TTC549 (cell line): ENCODE results near the gene CNTFR.
"Not testable (repeated sequence)": the region's sequence is repeated elsewhere in the genome, so short reads cannot be mapped to it uniquely, and the experiment has no call there.

Experiments used
- FAIRE-seq: peaks from 2 replicates; lab custom pipeline; 2012; peaks lifted over from hg19 to GRCh38; lab: Jason Lieb, UNC

Gene CNTFR, protein sequence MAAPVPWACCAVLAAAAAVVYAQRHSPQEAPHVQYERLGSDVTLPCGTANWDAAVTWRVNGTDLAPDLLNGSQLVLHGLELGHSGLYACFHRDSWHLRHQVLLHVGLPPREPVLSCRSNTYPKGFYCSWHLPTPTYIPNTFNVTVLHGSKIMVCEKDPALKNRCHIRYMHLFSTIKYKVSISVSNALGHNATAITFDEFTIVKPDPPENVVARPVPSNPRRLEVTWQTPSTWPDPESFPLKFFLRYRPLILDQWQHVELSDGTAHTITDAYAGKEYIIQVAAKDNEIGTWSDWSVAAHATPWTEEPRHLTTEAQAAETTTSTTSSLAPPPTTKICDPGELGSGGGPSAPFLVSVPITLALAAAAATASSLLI

DNA sequence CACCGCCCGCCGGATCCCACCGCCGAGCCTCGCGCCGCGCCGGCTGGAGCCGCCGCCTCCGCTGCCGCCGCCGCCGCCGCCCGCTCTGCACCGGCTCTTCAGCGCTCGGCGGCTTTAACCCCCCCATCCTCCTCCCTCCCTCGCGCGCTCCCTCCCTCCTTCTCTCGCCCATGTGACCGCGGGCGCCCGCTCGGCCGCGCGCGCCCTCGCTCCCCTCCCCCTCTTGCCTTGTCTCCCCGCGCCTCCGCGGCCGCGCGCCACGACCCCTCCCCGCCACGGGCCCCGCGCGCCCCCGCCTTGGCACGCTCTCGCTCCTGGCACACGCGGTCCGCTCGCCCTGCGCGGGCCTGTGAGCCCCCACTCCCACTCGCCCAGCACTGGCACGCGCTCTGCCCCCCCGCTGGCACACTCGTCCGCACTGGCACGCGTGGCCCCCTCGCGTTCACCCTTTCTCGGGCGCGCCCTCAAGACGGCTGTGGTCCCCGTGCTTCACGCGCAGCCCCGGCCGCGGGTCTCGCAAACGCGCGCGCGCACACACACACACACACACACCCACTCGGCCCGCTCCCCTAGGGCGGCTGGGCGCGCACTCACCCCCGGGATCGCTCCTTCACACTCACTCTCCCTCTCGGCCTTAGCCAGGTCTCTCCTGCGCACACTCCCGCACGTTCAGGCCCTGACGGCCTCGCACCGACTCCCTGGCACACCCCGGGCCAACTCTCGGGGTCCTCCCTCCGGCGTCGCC is at the start of gene CNTFR:
TSS of gene CNTFR (minus strand) at position 89 of the 745 bp plus-strand sequence. CDS start 20,743 bp downstream, outside the sequence.
- FAIRE-seq: no peak

DNA sequence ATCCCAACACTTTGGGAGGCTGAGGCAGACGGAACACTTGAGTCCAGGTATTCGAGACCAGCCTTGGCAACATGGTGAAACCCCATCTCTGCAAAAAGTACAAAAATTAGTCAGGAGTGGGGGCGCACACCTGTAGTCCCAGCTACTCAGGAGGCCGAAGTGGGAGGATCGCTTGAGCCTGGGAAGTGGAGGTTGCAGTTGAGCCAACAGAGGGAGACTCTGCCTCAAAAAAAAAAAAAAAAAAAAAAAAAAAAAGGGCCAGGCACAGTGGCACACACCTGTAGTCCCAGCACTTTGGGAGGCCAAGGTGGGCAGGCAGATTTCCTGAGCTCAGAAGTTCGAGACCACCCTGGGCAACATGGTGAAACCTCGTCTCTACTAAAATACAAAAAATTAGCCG is 49.8 kb upstream of the CNTFR start:
- not testable (repeated sequence) for FAIRE-seq

DNA sequence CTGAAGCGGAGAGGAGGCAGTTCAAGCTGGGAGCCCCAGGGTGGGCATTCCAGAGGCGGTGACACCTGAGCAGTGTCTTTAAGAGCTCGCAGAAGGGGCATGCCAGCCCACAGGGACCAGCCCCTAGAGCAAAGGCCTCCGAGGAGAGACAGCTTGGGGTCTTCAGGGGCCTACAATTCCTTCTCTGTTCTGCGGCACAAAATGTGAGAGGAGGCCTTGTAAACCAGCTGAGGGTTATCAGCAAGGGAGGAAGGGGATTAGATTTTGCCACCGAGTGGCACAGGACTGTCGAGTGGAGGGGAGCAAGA is 48.6 kb upstream of the CNTFR start:
- no peak for FAIRE-seq

DNA sequence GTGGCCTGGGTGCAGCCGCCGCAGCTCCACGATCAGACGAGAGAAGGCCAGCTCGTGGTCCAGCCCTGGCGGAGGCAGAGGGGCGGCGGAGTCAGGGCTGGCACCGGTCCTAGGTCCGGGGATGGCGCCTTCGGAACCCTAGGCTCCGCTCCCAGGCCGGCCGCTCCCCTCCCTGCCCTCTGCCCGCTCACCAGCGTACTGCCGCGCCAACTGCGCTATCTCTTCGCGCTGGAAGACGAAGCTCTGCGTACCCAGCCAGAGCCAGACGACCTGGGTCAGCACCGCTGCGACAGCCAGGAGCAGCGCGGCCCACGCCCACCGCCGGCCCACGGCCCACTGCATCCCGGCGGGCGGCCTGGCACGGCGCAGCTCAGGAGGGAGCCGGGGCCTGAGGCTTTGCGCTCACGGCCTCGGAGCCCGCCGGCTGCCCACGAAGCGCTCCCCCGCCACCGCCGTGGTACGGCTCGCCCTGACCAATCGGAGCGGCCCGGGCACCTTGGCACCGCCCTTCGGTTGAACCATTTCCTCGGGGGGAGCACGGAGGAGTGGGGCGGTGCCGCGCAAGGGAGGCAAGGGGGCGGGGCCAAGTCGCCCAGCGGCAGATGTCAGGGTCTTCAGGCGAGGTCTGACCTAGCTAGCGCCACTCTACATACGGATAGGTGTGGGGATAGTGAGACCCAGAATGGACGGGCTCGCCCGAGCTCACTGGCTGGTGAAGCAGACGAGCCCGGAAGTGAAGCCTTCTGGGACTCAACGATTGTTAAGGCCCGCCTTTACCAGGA is 48.0 kb upstream of the CNTFR start, which contains the start of gene SIGMAR1:
TSS of gene SIGMAR1 (minus strand) at position 432 of the 782 bp plus-strand sequence. CDS start at position 342, 90 bp downstream.
- FAIRE-seq: no peak

DNA sequence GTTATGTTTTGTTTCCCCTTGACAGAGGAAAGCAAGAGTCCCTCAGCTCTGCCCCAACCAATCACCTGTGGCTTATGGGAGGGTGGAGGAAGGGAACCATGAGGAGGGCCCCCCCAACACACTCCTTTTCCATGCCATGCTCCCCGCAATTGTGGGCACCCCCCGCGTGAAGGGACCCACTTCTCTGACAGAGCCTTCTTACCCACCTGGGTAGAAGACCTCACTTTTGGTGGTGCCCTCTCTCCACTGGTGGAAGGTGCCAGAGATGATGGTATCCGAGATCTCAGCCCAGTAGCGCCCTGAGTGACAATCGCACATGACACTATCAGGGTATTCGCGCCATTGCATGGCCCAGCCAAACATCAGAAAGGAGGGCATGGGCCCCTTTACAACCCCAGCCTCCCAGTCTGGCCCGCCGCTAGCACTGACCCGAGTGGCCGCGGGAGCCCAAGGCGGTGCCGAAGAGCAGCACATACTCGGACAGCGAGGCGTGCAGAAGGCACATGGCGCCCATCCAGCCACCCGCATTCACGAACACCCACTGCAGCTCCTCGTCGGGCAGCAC is 47.3 kb upstream of the CNTFR start:
- FAIRE-seq: no peak

DNA sequence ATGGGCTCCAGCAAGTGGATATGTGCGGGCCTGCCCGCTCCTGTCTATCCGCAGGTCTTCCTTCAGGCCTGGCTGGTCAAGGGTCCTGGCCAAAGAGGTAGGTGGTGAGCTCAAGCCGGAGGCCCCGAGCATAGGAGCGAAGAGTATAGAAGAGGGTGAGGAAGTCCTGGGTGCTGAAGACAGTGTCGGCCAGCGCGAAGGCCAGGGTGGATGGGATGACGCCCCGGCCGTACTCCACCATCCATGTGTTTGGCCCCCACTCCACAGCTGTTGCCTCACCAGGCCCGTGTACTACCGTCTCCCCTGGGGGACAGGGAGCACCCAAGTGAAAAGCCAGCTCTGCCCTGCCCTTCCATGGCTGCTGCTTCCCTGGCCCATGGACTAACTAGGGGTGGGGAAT is 46.0 kb upstream of the CNTFR start:
- FAIRE-seq: no peak

DNA sequence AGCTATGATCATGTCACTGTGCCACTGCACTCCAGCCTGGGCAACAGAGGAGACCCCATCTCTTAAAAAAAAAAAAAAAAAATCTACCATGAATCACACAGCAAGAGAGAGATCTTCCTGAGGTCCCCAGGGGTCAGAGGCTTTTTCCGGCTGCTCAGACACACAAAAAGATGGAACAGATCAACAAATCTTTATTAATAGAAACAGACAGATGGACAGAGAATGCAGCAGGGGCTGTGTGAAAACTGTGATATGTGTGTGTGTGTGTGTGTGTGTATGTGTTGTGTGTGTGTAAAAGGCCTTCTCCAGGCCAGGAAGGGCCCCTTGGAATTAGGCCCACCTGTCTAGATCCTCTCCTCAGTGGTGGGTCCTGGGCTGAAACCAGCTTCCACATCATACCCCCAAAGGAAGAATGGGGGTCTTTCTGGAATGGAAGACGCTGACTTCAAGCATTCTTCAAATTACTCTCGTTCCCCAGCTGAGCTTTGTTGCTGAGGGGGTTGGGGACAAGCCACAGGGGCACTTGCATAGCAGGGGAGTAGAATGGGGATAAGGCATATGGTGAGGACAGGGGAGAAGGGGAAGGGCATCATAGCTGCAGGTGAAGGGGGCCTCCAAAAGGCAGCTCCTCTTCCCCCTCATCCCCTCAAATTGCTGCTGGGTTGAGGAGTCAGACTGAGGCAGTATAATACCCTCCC is 45.2 kb upstream of the CNTFR start:
- no peak for FAIRE-seq

DNA sequence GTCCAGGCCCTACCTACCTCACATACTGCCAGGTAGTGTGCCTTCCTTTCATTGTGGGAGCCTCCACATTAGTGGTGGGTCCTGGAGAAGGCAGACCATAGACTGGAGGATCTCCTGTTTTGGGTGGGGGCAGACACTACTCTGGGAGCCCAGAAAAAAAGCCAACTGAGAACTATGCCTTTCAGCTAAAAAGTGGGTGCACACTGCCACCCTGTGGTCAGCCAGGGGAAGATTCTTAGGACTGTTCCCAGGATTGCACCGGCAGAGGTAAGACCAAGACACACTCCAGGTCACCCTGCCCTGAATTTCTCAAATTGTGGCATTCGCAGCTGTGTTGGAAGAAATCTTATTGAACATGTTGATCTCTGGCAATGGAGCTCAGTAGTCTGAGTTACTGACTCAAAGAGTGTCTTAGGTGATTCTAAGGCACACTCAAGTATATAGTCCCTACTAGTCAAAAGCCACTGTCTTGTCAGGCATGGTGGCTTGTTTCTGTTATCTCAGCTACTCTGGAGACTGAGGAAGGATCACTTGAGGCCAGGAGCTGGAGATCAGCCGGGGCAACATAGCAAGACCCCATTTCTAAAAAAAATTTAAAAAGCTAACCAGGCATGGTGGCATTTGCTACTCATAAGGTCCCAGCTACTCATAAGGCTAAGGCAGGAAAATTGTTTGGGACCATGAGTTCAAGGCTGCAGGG is 44.5 kb upstream of the CNTFR start:
- FAIRE-seq: peak; percentile 38

DNA sequence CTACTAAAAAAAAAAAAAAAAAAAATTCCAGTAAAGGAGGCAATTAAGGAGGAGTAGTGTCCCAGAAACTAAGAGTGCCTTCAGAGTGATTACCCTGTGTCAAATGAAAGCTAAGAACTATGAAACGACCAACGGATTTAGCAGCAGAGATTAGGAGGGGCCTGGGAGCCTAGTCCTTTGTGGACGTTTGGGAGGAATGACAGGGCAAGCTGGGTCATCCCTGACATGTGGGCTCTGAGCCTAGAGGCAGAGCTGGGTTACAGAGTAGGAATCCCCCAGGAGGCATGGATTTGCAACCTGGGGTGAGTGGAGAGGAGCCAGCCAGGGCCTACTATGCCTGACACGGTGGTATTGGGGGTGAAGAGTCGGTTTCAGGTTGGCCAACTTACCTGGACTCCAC is 43.6 kb upstream of the CNTFR start:
- no peak for FAIRE-seq

DNA sequence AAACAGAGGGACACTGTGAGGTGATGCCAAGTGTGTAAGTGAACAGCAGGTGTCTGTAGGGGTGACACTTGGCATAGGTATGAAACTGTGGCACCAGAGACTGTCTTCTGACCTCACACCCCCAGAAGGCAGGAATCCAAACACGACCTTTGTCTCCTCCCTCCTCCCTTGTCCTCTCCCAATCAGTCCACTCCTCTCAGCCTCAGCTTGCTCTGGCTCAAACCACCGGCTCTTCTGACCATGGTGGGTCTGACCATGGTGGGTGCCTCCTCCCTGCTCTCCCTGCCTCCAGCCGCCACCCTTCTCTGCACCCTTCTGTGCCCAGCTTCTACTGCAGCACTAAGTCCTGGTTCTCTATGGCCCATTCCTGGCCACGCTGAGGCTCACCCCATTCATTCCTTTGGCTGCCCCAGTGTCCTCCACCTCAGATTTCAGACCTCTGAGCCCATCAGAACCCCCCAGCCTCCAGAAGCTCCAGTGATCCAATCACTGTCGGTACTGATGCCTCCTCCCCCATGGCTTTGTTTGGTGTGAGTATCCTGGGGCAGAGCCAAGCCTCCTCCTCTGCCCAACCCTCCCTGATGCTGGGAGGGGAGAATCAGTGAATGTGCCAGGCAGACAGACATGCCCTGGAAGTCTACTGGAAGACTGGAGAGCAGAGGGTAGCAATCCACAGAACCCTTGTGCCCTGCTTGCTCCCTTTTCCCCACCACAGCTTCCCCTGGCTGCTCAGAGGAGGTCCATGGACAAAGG is 41.1 kb upstream of the CNTFR start:
- FAIRE-seq: no peak

DNA sequence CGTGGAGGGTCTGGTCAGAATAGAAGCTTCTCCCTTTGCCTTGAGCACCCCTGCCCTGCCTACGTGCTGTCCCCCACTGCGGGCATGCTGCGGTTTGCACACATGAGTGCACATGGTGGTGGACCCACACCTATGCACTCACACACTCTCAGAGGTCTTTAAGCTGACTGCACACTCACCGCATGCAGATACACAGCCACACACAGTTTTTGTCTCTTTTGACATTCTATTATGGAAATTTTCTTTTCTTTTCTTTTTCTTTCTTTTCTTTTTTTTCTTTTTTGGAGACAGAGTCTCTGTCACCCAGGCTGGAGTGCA is 39.9 kb upstream of the CNTFR start:
- FAIRE-seq: no peak

DNA sequence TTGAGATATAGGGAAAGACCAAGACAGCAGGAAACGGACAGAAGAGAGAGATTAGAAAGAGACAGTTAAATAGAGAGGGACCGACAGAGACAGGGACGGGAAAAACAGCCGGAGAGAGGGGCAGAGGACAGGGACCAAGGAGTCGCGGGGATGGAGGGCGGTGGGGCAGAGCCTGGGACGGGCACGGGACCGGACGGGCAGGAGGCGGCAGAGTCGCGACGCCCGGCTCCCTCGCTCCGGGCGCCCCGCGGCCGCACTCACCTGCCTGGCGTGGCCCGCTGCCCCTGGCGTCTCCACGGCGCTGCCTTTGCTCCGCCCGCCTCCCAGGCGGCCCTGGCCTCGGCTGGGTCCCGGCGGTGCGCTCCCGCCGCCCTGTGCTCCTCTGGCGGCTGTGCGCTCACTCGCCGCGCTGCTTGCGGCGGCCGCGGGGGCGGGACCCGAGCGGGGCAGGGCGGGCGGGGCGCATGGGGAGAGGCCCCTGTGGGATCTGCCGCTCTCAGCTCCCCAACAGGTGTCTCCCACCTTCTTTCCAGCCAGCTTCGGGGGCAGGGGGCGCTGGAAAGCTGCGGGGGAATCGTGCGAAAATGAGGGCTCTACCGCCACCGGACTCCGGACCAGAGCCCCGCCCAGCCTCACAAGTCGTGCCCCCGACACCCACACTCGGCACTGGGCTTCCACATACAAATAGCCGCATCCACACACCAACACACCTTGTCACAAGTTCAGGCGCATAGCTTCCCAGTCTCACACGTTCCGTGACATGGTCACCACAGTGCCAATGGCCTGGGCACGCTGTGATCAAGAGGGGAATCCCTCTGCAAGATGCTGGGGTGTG is 39.3 kb upstream of the CNTFR start, which contains the start of gene ARID3C:
TSS of gene ARID3C (minus strand) at position 411 of the 835 bp plus-strand sequence. CDS start 1,052 bp downstream, outside the sequence.
- no peak for FAIRE-seq

DNA sequence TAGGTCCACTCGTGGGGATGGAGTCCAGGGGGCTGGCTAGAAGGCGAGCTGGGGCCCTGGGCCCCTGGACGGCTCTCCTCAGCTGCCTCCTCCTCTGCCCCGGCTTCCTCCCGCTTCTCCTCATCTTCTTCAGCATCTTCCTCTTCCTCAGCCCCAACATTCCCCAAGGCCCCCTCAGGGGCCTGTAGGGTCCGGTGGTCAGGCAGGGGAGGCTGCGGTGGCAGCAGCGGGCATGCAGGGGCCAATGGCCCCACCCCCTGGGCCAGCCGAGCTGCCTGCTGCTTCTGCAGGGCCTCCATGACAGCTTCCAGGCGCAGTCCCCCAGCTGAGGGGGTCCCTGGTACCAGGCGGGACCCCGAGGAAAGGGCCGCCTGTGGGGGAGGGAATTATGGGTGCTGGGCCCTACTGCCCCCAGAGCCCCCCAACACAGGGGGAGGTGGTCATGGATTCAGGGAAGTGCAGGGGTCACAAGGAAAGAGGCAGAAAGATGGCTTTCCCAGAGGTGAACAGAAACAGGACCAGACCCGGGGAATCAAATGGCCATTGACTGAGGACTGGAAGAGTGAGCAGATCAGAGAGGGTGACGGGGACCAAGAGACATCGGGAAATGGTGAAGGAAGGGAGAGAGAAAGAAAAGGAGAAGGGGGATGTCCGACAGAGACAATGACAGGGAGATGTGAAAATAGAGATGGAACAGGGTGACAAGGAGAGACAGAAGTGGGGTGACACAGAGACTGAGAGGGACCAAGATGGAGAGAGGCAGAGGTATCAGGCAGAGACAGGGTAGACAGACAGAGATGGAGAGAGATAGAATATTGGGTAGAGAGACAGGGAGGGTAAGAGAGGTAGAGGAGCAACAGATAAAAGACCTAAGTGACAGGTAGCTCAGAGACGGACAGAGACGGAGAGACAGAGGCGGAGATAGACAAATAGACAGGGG is 38.5 kb upstream of the CNTFR start:
- FAIRE-seq: no peak

DNA sequence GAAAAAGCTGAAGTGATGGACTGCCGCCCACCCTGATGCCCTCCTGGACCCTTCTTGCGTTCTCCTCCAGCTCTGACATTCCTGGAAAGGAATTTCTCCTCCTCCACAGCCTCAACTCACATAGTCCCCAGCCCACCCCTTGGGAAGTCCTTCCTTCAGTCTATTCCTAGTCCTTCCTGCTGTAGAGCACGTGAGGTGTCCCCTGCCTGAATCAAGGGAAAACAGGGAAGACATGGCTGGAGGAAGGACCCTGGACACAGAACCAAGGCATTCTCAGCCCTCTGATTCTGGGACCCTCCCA is 35.6 kb upstream of the CNTFR start:
- FAIRE-seq: no peak

DNA sequence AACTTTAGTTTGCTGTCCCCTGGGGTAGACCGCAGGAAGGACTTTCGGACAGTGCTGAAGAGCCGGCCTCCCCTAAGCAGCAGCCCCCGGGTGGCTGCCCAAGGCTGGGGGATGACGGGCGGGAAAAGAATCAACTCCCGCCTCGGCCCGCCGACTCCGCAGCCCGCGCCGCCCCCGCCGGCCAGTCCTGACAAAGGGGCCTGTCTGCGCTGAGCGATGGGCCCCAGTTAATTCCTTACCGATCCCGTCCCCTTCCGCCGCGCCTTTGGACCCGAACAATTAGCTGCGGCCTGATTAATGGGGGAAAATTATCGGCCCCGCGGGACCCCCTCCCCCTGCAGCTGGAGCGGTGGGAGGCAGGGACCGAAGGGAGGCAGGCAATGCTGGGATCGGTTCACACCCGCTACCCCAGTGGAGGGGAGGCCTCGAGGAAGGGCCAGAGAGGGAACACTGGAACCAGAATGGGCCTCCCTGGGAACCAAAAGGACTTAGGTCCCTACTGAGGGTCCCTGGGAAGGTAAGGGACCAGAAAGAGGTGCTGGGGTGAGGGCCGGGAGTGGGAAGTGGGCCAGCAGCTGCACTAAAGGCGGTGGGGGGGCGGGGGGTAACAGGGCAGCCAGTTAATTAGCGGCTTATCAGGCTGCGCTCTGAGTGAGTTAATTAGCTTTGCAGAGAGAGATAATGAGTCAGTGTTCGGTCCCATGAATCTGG is 35.1 kb upstream of the CNTFR start:
- no peak for FAIRE-seq

DNA sequence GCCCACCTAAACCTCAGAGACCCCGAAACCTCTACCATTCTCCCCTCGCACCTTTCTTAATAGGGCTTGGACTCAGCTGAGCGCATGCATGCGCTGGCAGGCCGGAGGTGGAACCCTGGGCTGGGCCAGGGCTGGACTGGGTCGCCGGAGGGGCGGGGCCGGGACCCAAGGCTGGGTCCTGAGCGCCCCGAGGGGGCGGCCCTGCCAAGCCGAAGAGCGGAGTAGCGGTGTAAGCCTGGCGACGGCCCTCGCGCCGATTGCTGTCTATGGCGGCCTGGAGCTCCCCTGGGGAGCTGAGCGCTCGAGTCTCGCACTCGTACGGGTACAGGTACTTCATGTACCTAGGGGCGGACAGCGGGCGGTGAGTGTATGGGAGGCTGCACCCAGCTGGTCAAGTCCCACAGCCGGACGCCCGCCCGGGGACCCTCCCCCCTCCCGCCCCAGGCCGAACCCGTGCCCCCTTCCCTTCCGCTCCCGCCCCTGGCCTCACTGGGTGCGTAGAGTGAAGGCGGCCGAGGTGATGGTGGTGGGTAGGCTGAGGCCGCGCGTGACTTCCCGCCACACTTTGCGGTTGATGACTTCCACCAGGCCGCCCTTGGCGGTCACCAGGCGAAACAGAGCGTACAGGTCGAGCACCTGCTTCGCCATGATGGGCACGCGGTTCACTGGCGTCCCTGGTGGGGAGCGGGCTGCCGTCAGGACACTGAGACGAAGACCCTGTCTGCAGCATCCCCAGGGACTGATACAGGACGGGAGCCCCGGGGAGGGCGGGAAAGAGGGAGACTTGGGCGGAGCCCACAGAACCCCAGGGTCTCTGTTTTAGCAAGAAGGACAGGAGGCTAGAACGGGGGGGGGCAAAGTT is 34.1 kb upstream of the CNTFR start:
- FAIRE-seq: no peak
